Fibroblast of upper back skin (primary cell): ENCODE data around the gene HASPIN.

ENCODE experiments used
- DNase-seq: peaks from one replicate; pipeline ENCODE4 v3.0.0-alpha.2; 2013

Gene HASPIN

DNA sequence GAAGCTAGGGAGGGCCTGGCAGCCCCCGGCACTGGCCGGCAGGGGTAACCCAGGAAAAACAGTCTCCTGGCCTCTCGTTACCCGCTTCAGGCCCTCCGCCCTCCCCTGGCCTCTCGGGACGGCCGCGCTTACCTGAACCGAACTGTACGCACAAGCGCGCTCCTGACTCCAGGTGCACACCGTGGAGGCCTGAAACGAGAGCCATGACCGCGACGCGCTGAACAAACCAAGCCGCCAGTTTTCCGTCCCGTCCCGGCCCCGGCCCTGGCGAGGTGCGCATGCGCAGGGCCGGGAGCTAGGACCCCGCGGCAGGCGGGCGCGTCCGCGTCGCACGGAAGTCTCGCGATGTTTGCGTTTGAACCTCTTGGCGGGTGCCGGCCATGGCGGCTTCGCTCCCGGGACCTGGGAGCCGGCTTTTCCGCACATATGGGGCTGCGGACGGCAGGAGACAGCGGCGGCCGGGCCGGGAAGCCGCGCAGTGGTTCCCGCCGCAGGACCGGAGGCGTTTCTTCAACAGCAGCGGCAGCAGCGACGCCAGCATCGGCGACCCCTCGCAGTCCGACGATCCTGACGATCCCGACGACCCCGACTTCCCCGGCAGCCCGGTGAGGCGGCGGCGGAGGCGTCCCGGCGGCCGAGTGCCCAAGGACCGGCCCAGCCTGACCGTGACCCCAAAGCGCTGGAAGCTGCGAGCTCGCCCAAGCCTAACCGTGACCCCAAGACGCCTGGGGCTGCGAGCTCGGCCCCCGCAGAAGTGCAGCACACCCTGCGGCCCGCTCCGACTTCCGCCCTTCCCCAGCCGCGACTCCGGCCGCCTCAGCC, at the start of gene HASPIN:
HASPIN (plus strand) TSS at position 348 of the 822 bp plus-strand sequence; CDS start at position 381, 33 bp downstream.
- DNase-seq = peak; percentile 88

DNA sequence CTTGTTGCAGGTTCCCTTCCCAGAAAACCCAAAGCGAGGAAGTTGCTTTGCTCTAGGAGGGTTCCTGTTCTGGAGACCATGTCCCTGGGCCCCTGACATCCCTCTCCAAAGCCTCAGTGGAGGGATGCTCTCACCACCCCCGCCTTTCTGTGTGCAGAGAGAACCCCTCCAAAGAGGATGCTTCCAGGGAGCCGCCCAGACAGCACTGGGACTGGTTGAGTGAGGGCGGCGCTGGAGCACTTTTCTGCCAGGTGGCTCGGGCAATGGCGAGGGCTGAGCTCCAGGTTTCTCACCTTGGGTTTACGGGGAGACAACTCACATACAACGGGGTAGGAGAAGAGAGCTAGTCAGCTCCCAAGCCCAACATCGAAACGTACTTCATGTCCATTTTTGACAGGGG, 47.8 kb upstream of the HASPIN start:
- no peak for DNase-seq

DNA sequence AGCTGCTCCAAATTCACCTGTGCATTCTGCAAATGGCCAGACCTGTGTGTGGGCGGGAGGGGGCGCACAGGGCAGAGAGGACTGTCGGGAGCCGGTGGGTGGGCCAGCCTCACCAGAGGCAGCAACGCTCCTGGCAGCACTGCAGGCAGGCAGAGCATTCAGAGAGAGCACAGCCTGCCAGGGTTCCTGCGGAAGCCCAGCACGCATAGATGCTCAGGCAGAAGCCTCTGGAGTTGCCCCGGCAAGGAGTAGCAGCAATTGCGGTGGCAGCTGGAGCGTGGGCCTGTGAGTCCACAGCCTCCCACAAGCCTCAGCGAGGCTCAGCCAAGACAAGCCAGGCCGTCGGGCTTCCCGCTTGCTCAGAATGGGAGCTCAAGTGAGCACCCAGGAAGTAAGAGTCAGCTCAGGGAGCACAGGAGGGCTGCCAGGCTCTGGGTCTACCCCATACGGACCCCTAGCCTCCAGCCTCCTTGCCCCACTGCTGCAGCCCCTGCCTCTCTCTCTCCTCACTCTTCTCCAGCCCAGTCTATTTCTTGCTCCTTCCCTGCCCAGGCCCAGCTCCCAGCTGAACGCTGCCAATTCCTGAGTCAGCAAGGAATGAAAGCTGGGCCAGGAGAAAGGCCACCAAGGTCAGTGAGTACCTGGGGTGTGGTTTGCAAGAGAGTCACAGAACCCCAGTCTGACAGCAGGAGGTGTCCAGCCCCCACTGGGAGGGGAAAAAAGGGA, 45.4 kb upstream of the HASPIN start:
- peak; percentile 22 for DNase-seq

DNA sequence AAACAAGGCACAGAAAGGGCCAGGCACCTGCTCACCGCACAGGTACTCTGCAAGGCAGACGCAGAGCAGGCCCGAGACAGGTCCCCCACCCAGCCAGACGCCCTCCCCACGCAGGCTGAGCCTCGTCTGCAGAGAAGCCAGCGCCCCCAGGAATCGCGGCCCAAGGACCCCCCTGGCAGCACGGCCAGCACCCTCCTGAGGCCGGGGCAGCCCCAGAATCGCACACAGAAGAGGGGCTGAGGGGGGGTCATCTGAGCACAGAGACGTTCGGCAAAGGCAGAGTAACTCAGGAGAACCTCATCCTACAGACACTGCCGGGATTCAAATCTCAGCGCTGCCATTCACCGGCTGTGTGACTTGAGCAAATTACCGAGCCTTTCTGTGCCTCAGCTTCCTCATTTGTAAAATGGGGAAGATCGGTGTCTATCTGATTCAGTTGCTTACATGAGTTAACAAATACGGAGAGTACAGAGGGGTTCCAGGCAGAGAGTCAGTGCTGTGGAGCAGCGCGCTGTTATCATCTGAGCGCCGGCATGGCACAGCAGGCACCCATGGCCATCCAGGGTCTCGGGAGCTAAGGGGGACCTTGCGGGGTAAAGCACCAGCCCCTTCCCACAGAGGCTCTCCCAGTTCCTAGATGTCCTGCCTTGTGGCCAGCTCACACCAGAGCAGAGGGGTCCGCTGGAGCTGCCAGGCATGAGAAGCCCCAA, 44.7 kb upstream of the HASPIN start:
- DNase-seq = no peak

DNA sequence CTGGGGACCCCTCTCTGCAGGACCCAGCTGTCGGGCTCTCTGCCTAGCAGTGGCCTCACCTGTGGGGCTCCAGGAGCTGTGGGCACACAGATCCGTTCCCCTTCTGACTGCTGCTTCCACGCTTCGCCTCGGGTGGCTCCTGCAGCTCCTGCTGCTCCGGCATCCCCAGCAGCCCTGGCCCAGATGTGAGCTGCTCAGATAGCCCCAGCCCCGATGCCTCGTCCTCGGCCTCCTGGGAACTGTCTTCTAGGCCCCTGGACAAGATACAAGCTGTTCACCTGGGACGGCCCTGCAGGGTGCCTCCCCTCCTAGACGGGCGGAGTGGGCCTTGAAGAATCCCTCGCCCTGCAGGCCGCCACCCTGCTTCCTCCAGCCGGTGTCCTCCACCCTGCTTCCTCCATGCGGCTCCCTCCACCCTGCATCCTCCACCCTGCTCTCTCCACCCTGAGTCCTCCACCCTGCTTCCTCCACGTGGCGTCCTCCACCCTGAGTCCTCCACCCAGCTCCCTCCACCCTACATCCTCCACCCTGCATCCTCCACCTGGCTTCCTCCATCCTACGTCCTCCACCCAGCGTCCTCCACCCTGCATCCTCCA, 44.1 kb upstream of the HASPIN start:
- no peak for DNase-seq

DNA sequence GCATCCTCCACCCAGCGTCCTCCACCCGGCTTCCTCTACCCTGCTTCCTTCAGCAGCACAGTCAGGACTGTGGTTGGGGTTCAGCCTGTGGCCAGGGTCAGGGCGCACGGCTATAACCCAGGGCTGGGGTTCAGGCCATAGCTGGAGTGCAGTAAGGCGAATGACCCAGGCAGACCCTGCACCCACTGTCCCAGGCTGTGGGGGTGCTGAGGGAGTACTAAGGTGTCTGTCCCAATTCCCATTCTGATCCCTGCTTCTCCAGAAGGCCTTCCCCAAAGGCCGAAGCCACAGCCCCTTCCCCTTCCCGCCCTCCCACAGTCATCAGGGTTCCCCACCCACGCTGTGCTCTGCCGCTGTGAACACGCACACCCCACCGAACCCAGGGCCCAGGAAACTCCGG, 42.6 kb upstream of the HASPIN start:
- no peak for DNase-seq

DNA sequence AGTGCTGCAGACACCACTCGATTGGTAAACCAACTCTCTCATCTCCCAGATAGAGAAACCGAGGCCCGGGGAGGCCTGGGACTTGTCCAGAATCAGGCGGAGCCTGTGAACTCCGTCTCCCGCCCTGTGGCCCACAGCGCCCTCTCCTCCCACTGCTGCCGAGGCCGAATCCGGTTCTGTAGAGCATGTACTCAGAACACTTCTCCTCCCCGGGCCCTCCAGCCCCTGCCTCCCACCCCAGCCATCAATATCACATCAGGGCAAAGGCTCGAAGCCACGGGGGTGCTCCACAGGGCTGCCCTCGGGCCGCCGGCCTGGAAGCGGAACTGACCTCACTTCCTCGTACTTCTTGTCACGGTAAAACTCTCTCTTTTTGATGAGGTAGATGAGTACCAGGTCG, 42.1 kb upstream of the HASPIN start:
- no peak for DNase-seq

DNA sequence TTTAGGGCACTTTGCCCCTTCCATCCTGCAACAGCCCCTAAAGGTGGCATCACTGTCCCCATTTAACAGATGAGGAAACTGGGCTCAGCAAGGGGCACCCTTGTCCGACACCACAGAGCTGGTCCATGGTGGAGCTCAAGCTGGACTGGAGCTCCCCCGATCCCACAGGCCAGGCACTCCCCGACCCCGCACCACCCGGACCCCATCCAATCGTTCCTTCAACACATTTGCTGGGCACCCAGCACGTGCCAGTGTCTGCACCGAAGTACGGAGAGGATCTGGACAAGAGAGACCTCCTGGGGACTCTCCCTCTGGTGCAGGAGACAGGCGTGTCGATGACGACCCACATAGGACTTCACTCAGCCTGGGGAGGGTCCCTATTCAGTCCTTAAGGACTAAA, 41.7 kb upstream of the HASPIN start:
- DNase-seq = no peak

DNA sequence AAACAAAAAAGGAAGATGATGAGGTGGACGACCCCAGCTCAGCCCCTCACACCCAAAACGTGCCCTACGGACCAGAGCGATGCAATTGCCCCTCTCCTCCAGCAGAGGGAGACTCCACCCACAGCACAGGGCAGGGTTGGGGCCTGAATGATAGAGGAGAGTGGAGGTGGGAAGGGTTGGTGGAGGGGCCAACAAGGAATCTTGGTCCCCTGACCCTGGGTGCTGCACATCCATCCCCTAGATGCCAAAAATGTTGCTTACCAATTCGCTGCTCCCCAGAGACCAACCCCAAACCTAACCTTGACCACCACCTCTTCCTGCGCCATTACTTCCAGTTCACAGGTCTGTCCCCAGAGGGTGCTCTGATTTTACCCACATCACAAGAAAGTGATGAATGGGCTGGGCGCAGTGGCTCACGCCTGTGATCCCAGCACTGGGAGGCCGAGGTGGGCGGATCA, 40.6 kb upstream of the HASPIN start:
- peak; percentile 28 for DNase-seq

DNA sequence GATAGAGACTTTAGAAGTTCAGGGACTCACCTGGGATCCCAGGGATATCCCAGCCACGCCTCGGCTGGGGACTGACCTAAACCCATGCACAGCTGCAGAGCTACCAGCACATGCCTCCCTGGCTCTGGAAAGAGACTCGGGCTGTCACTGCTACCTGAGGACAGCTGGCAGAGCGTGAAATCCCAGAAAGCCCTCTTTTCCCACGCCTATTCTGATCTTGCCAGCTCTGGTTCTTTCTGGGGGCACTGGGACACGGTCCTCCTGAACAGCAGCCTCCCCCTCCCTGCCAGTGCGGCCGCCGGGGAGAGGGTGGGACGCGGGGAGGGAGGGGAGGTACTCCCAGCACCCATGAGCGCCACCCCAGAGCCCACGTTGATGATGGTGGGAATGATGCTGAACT, 38.5 kb upstream of the HASPIN start:
- DNase-seq = no peak

DNA sequence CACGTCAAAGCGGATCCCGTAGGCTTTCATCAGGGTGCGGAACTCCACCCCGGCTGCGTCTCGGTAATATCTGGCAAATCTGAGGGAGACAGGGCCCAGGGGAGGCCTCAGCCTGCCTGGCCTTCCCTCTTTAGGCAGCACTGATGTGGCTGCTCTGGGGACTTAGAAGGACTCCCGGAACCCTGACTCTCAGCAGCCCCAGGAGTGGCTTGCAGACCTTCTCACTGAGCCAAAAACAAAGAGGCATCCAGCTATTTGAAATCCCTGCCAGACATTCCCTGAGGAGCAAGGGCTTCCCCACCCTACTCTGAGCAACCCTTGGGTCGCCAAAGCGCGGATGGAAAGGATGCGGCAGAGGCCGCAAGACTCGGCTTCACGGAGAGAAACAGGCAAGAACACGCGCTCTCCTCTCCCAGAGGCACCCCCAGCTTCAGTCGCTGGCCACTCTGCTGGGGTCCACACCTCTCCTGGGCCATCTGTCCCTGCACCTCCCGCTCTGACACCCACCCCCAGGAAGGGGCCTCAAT, 35.6 kb upstream of the HASPIN start:
- no peak for DNase-seq

DNA sequence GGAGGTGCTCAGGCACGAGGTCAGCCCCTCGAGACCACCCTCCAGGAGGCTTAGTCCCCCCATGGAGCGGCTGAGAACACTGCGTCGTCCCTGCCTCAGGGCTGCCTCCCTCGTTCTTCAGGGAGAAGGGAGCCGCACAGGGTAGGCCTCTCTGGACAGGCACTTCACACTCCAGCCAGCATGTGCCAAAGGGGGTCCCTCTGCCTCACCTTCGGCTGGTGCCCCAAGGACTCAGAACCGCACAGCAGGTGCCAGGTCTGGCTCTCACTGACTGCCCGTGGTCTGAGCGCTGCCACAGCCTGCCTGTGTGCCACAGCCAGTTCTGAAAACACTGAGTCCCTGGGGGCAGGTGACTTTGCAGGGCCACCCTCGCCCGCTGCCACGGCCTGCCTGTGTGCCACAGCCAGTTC, 34.8 kb upstream of the HASPIN start:
- DNase-seq = no peak

DNA sequence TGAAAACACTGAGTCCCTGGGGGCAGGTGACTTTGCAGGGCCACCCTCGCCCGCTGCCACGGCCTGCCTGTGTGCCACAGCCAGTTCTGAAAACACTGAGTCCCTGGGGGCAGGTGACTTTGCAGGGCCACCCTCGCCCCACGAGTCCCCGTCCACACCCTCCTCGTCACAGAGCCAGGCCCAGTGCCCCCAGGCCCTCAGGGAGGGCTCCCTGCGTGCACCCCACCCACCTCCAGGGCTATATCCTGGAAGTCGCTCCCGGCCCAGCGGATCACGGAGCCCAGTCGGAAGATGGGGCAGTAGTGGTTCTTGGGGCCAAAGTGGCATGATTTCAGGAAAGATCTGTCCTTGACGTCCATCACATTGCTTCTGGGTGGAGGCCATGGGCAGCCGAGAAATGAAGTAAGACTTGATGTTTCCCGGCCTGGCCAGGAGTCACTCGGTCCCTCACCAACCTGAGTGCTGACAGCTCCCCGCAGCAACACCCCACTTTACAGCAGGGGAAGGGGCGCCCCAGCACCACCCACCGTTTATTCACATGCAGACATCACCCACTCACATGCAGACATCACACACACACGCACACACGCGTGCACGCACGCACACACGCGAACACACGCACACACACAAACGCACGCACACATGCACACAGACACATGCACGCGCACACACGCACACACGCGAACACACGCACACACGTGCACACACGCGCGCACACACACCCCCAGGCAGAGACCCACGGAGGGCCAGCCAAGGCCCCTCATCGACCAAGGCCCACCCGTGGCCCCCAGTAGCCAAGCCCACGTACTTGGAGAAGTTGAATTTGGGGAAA, 34.2 kb upstream of the HASPIN start:
- no peak for DNase-seq

DNA sequence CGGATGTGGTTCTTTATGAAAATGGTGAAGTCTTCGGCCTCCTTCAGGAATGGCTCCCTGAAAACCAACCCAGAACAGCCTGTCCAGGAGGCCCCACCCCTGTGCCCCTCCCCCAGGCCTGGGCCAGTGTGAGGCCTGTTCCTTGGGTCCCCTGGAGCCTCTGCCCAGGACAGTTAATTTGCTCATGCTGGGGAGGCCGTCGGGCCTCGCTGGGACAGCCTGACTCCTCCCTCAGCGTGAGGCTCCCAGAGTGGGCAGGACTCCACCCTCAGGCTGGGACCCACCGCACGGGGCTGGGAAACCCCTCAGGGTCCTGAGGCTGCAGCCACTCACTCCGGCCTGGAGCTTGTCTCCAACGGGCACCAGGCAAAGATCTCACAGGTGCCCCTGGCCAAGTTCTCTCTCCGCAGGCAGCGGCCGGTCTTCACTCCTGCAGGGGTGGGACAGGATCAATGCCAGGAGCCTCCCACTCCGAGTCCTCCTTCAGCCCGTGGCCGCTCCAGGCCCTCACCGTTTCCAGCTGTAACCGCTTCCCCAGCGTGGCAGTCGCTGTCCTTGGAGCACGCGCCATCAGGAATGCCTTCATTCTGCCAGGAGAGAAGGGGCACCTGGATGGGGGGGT, 33.5 kb upstream of the HASPIN start:
- DNase-seq = no peak

DNA sequence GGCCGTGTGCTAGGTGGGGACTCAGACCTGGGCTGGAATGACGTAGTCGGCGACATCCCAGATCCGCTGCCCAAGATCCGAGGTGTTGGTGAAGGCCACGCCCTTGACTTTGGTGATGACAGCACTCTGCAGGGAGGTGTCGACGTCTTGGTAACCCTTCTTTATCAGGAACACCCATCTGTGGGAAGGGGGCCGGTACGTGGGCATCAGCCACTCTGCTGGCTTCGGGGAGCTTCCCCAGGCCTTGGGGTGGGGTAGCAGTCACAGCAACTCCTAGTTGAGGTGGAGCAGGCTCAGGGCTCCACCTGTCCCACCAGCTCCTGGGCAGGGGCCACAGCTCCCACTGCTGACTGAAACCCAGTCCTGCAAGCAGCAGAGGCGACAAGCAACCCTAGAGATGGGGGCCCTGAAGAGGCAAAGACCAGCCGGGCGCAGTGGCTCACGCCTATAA, 32.1 kb upstream of the HASPIN start:
- no peak for DNase-seq

DNA sequence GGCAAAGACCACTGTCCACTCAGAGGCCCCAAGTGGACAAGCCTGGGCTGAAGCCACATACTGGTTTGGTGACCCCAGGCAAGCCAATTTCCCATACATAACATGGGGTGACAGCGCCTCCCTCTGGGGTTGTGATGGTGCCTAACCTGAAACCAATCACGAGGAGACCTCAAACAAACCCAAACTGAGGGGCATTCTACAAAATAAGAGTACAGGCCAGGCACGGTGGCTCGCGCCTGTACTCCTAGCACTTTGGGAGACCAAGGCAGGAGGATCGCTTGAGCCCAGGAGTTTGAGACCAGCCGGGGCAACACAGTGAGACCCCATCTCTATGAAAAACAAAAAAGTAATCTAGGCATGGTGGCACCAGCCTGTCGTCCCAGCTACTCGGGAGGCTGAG, 31.4 kb upstream of the HASPIN start:
- DNase-seq = no peak

DNA sequence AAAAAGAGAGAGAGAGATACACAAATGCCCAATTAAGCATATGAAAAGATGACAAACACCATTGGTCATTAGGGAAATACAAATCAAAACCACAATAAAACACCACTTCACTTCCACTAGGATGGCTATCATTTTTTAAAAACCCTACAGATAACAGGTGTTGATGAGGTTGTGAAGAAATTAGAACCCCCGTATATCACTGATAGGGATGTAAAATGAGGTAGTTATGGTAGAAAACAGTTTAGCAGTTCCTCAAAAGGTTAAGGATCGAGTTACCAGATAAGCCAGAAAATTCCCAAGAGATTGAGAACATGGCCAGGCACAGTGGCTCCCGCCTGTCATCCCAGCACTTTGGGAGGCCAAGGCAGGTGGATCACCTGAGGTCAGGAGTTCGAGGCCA, 30.6 kb upstream of the HASPIN start:
- no peak for DNase-seq

DNA sequence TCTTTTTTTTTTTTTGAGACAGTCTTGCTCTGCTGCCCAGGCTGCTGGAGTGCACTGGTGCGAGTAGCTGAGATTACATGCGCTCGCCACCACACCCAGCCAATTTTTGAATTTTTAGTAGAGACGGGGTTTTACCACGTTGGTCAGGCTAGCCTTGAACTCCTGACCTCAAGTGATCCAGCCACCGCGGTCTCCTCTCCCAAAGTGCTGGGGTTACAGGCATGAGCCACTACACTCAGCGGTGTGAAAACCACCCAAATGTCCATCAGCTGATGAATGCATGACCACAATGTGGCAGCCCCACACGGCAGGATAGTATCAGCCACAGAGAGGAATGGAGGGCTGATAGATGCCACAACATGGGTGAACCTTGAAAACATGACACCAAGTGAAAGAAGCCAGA, 29.9 kb upstream of the HASPIN start:
- DNase-seq = no peak

DNA sequence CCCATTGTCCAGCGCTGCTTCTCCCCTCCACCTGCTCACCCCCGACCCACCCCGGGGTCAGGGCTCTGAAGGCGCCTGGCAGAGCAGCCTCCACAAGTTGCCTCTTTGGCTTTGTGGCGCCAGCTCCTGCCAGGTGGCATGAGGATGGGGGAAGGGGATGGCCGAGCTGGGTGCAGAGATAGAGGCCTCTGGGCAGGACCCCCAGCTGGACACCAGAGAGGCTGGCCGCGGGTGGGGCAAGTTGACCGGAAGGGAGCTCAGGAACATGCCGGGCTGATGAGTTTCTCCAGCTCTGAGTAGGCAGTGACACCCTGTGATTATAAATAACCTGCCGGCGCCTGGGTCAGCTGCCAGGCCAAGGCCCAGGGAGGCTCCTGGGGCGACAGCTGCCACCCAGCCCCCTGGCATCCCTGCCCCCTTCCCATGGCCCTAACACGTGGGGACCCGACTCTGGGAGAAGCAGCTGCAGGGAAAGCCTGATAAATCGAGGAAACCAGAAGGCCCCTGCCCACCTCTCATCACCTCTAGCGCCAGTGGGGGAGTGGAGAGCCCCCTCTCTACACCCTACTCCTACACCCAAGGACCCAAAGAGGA, 28.5 kb upstream of the HASPIN start:
- no peak for DNase-seq

DNA sequence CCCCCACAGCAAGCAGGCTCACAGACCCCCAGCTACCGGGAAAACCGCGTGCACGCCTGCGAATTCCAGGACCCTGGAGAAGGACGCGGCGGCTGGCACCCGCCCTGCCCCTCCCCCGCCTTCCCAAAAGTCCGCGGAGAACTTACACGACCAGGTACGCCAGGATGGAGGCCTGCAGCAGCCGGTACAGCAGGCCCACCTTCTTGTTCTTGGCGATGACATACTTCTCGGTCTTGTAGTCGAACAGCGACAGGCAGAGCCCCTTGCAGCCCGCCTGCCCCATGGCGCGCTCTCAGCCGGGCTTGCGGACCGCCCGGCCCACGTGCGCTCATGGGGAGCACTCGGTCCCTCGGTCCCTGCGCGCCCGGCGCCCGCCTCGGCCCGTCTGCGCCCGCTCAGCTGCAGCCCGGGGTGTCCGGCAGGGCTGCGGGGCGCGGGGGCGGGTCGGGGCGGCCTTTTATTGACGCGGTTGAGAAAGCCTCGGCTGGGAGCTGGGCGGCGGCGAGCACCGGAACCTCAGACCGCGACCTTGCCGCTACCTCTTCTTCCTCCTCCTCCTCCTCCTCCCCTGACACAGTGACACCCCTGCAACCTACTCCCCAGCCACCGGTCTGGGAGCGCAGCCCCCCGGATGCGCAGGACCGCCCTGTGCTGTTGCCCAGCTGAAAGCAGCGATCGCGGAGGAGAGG, 27.8 kb upstream of the HASPIN start, which contains the start of gene P2RX5:
P2RX5 (minus strand) TSS at position 433 of the 689 bp plus-strand sequence; CDS start at position 283, 150 bp downstream.
- no peak for DNase-seq
